Neuronal stem cell (in vitro differentiated cells): ENCODE results near the gene TYMS.

ENCODE experiments used
- DNase-seq: peaks from one replicate; pipeline ENCODE4 v3.0.0-alpha.2; 2013; ENCODE audit warnings: low spot score
- H2AFZ ChIP-seq: one replicate; pipeline ENCODE4 v1.6.1; 2013; ENCODE audit warnings: mild to moderate bottlenecking, low read length, inconsistent platforms
- H2AK5ac ChIP-seq: 2 replicates; pipeline ENCODE4 v1.6.1; 2013; ENCODE audit warnings: low read depth, mild to moderate bottlenecking, inconsistent platforms, low read length, moderate library complexity, mixed read lengths
- H2BK120ac ChIP-seq: 2 replicates; pipeline ENCODE4 v1.6.1; 2013; ENCODE audit warnings: low read depth, mild to moderate bottlenecking, inconsistent platforms, low read length, moderate library complexity, mixed read lengths
- H2BK12ac ChIP-seq: one replicate; pipeline ENCODE4 v1.6.1; 2013; ENCODE audit warnings: low read length, inconsistent platforms
- H2BK15ac ChIP-seq: 2 replicates; pipeline ENCODE4 v1.6.1; 2013; ENCODE audit warnings: mild to moderate bottlenecking, low read length, inconsistent platforms, mixed read lengths
- H2BK5ac ChIP-seq: one replicate; pipeline ENCODE4 v1.6.1; 2013; ENCODE audit warnings: inconsistent platforms, mild to moderate bottlenecking, low read length, moderate library complexity
- H3K14ac ChIP-seq: one replicate; pipeline ENCODE4 v1.6.1; 2013; ENCODE audit warnings: low read length, inconsistent platforms
- H3K18ac ChIP-seq: 2 replicates; pipeline ENCODE4 v1.6.1; 2013; ENCODE audit warnings: low read length, inconsistent platforms
- H3K23ac ChIP-seq: 2 replicates; pipeline ENCODE4 v1.6.1; 2013; ENCODE audit warnings: low read depth, mild to moderate bottlenecking, mixed read lengths, low read length, inconsistent platforms; ENCODE audit not compliant: poor library complexity
- H3K27ac ChIP-seq: replicated peaks from 3 replicates; pipeline ENCODE4 v1.5.1; 2013; ENCODE audit warnings: low read length, inconsistent platforms
- H3K27me3 ChIP-seq, 3 experiments: 2 replicates each; pipeline ENCODE4 v1.6.1; 2013; ENCODE audit warnings: low read length in 3 of 3, mild to moderate bottlenecking in 2 of 3, inconsistent platforms in 1 of 3, low read depth in 1 of 3, mixed read lengths in 1 of 3, moderate library complexity in 1 of 3; ENCODE audit not compliant: control insufficient read depth in 3 of 3, insufficient read depth in 3 of 3
- H3K36me3 ChIP-seq, 2 donors: replicated peaks in 1 of 2; 2 replicates each; pipeline ENCODE4 v1.6.1; 2013; ENCODE audit warnings: low read length in 2 of 2; ENCODE audit not compliant: control insufficient read depth in 2 of 2, insufficient read depth in 2 of 2
- H3K4ac ChIP-seq: 2 replicates; pipeline ENCODE4 v1.6.1; 2013; ENCODE audit warnings: inconsistent platforms, mild to moderate bottlenecking, low read length, moderate library complexity
- H3K4me1 ChIP-seq, 2 donors: 1 replicate in 1 of 2; 2 replicates in 1 of 2; pipeline ENCODE4 v1.6.1; 2013; ENCODE audit warnings: low read length in 2 of 2, low read depth in 1 of 2; ENCODE audit not compliant: control insufficient read depth in 2 of 2, insufficient read depth in 1 of 2
- H3K4me2 ChIP-seq: one replicate; pipeline ENCODE4 v1.6.1; 2013; ENCODE audit warnings: mild to moderate bottlenecking, low read length, inconsistent platforms; ENCODE audit not compliant: insufficient read depth, poor library complexity, severe bottlenecking
- H3K4me3 ChIP-seq, 2 donors: 2 replicates each; pipeline ENCODE4 v1.5.1; 2013; ENCODE audit warnings: low read length in 2 of 2, mild to moderate bottlenecking in 2 of 2, inconsistent platforms in 1 of 2, moderate library complexity in 1 of 2
- H3K79me1 ChIP-seq: one replicate; pipeline ENCODE4 v1.6.1; 2013; ENCODE audit warnings: low read depth, mild to moderate bottlenecking, inconsistent platforms, low read length, moderate library complexity
- H3K9ac ChIP-seq: one replicate; pipeline ENCODE4 v1.6.1; 2013; ENCODE audit warnings: mild to moderate bottlenecking, low read depth, low read length, inconsistent platforms; ENCODE audit not compliant: poor library complexity
- H3K9me3 ChIP-seq, 2 donors: replicated peaks in 1 of 2; 2 replicates each; pipeline versions ENCODE3 to v1.6.1; 2013; ENCODE audit warnings: low read length in 2 of 2, mild to moderate bottlenecking in 2 of 2, inconsistent platforms in 1 of 2, low read depth in 1 of 2, mixed read lengths in 1 of 2, moderate library complexity in 1 of 2; ENCODE audit not compliant: control insufficient read depth in 2 of 2, insufficient read depth in 1 of 2
- H4K8ac ChIP-seq: one replicate; pipeline ENCODE4 v1.6.1; 2013; ENCODE audit warnings: low read depth, mild to moderate bottlenecking, inconsistent platforms, low read length, moderate library complexity
- H4K91ac ChIP-seq: one replicate; pipeline ENCODE4 v1.6.1; 2013; ENCODE audit warnings: low read length, low read depth, mild to moderate bottlenecking, inconsistent platforms; ENCODE audit not compliant: poor library complexity
- WGBS, 2 donors: extraction: QIAGEN DNeasy Blood & Tissue Kit; methylation state at CpG; one replicate each; pipeline ENCODE4 v1.1.7; 2013; ENCODE audit warnings: missing lambda C conversion rate in 2 of 2, mixed read lengths in 1 of 2; ENCODE audit not compliant: insufficient read length in 2 of 2, insufficient replicate concordance in 1 of 2; ENCODE audit errors: extremely low coverage in 2 of 2; 5-methylcytosine and 5-hydroxymethylcytosine counted together

The TYMS gene

GRCh38 chr18:717003-717402, 59.5 kb downstream of the TYMS start:
- Histone ChIP-seq H3K14ac (no peak overlapping the region), H2BK5ac (no peak overlapping the region), H3K4me2 (no peak overlapping the region), H3K9ac (no peak overlapping the region), H3K79me1 (no peaks in the 10 kb centered on the region), H3K36me3 (peaks cover 0 to 3% of the 10 kb centered on the region in 2 donors), H3K4ac (no peak overlapping the region), H3K18ac (no peak overlapping the region), H3K23ac (no peak overlapping the region), H3K4me1 (no peaks in the 10 kb centered on the region), H3K4me3 (no peak overlapping the region), H2BK15ac (no peak overlapping the region), H2AK5ac (no peak overlapping the region), H2AFZ (no peak overlapping the region), H3K27me3 (no peaks in the 10 kb centered on the region), H3K27ac (no peak overlapping the region), H4K91ac (no peak overlapping the region), H2BK12ac (no peak overlapping the region), H4K8ac (no peak overlapping the region), H2BK120ac (no peak overlapping the region), H3K9me3 (peaks cover 2 to 7% of the 10 kb centered on the region in 2 donors)
- DNase-seq, result no peak
- no CpG with 5 or more reads among the region's 4 CpGs for WGBS, 2 donors
